Esophagus muscularis mucosa (tissue), 4 donors: ENCODE measurements around the gene DUSP15. TPM values are rescaled to one million over a fixed set of nuclear protein-coding genes. Genes with fewer than 3 reads are reported as not detected.

ENCODE experiments used
- DNase-seq: peaks from one replicate; pipeline ENCODE4 v3.0.0-alpha.2; 2017; ENCODE audit errors: extremely low spot score
- H3K27ac ChIP-seq, 4 donors: fragments of 200-600 bp; sonication (generic); replicated peaks in 1 of 4; 1 replicate in 3 of 4; 2 replicates in 1 of 4; pipeline ENCODE4 v1.5.1; 2016 to 2019; ENCODE audit warnings: mild to moderate bottlenecking in 1 of 4
- H3K27me3 ChIP-seq, 4 donors: fragments of 200-600 bp; sonication (generic); one replicate each; pipeline versions ENCODE4 v1.5.1 to v1.6.0; 2016 to 2019
- H3K36me3 ChIP-seq, 4 donors: fragments of 200-600 bp; sonication (generic); one replicate each; pipeline ENCODE4 v1.5.1; 2016 to 2019
- H3K4me1 ChIP-seq, 4 donors: fragments of 200-600 bp; sonication (generic); one replicate each; pipeline ENCODE4 v1.5.1; 2016 to 2019
- H3K4me3 ChIP-seq, 4 donors: fragments of 200-600 bp; sonication (generic); 1 replicate in 2 of 4; 2 replicates in 2 of 4; pipeline ENCODE4 v1.5.1; 2016 to 2019; ENCODE audit warnings: mild to moderate bottlenecking in 4 of 4, moderate library complexity in 1 of 4
- H3K9me3 ChIP-seq, 4 donors: fragments of 200-600 bp; sonication (generic); 1 replicate in 3 of 4; 2 replicates in 1 of 4; pipeline ENCODE4 v1.5.1; 2016 to 2019
- EP300 ChIP-seq: sonication (generic); formaldehyde crosslinking; IDR thresholded peaks from one replicate; pipeline ENCODE4 v1.6.1; 2017; ENCODE audit warnings: antibody characterized with exemption
- POLR2A ChIP-seq: fragments of 450-650 bp; IDR thresholded peaks from one replicate; pipeline ENCODE4 v1.6.1; 2017; ENCODE audit warnings: antibody characterized with exemption, moderate library complexity, mild to moderate bottlenecking, low read depth
- POLR2AphosphoS5 ChIP-seq, 2 donors: sonication (generic); formaldehyde crosslinking; IDR thresholded peaks; one replicate each; pipeline ENCODE4 v1.6.1; 2017; ENCODE audit warnings: antibody characterized with exemption in 2 of 2
- WGBS: methylation state at CpG from one replicate; pipeline ENCODE4 v1.1.5; 2018; 5-methylcytosine and 5-hydroxymethylcytosine counted together
- intact Hi-C: fragments of 100-400 bp; cut with DNase I; formaldehyde crosslinking; loops from one replicate; pipeline ENCODE4 v1.15.1; 2023
- total RNA-seq, 4 donors: library from RNA; depleted of rRNA; stranded (reverse); fragments of >200 nt; gene quantifications; one replicate each; pipeline versions ENCODE4 v1.1.0 to v1.2.1, GENCODE V29; 2016
- TF ChIP-seq, protein P1 (sequence below), 3 experiments: fragments of 200-600 bp in 2 of 3; fragments of 450-650 bp in 1 of 3; sonication (generic) in 2 of 3; IDR thresholded peaks; one replicate each; pipeline ENCODE4 v1.5.1; 2017 to 2019; ENCODE audit warnings: antibody characterized with exemption in 3 of 3, mild to moderate bottlenecking in 2 of 3, moderate library complexity in 1 of 3

The DUSP15 gene
- total RNA-seq, 4 donors from 2014 or later, result 0.83 to 5.1 (median 3.8) TPM

DNA sequence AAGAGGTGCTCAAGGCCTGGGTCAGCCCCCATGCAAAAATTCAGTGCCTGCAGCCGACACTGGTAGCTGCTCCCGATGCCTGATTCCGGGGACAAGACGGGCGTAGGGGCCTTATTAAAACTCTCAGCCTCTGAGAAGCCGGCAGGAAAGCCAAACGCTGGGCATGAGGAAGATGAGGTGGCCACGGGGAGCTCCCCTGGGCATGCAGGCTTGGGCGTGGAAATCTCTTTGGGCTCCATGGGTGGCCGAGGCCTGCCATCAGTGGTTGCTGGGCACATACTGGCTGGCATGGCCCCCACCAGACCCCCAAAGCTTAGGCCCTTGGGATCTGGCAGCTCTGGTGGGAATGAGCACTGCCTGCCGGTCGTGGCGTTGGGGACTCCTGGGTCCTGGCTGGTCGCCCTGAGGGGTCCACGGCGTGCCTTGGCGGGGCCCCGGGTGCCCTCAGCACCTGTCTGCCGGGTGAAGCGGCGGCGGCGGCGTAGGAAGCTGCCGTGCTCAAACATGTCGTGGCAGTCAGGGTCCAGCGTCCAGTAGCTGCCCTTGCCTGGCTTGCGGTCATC, 25.5 kb downstream of the DUSP15 start:
- no peak for DNase-seq
- 80% methylated on average over 21 of the region's 28 CpGs for WGBS
- Histone ChIP-seq H3K4me3 (peak overlapping the region; percentile 10 to 43 (median 30)), H3K4me1 (peaks cover 17 to 25% (median 17%) of the 10 kb centered on the region in 4 donors), H3K27me3 (peaks cover 0 to 17% (median 3%) of the 10 kb centered on the region in 4 donors), H3K36me3 (no peaks in the 10 kb centered on the region), H3K27ac (peak overlapping the region in 3 of 4 donors; percentile 7 to 60 (median 26)), H3K9me3 (no peaks in the 10 kb centered on the region)
- intact Hi-C loops, result loop anchor here (2.0 kb wide), 1 partner anchor 22 kb away; no protein-coding TSS in a partner anchor
- TF ChIP-seq, protein P1, sequence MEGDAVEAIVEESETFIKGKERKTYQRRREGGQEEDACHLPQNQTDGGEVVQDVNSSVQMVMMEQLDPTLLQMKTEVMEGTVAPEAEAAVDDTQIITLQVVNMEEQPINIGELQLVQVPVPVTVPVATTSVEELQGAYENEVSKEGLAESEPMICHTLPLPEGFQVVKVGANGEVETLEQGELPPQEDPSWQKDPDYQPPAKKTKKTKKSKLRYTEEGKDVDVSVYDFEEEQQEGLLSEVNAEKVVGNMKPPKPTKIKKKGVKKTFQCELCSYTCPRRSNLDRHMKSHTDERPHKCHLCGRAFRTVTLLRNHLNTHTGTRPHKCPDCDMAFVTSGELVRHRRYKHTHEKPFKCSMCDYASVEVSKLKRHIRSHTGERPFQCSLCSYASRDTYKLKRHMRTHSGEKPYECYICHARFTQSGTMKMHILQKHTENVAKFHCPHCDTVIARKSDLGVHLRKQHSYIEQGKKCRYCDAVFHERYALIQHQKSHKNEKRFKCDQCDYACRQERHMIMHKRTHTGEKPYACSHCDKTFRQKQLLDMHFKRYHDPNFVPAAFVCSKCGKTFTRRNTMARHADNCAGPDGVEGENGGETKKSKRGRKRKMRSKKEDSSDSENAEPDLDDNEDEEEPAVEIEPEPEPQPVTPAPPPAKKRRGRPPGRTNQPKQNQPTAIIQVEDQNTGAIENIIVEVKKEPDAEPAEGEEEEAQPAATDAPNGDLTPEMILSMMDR (IDR thresholded peaks at IDR 0.05), result no peak
- TF ChIP-seq EP300, result no peak
- TF ChIP-seq POLR2A, result no peak
- TF ChIP-seq POLR2AphosphoS5 (IDR thresholded peaks at IDR 0.05), result no peak

DNA sequence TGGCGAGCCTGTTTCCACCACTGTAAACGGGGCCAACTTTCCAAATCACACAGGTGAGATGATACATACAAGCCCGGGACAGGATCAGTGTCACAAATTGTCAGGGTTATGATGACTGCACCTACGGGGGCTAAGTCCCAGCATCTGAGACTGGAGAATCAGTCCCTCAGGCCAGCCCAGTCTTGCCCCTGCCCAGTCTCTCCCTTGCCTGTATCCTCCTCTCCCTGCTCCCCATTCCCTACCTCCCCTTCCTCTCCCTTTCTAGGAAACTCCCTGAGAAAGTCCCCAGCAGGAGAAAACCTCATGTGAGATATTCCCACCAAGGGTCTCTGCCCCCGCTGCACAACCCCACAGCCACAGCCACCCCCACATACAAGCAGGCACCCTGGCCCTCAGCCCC, 26.4 kb downstream of the DUSP15 start:
- no peak for TF ChIP-seq POLR2A
- no peak for TF ChIP-seq EP300
- peaks cover 18 to 26% (median 20%) of the 10 kb centered on the region in 4 donors for H3K4me1 ChIP-seq
- DNase-seq, result no peak
- peaks cover 0 to 7% (median 0%) of the 10 kb centered on the region in 4 donors for H3K27me3 ChIP-seq
- H3K27ac ChIP-seq, result peak overlapping the region in 2 of 4 donors; percentile 9 to 10
- WGBS, result 68% methylated on average over 5 of the region's 5 CpGs
- peak overlapping the region; percentile 10 to 43 (median 30) for H3K4me3 ChIP-seq
- intact Hi-C loops, result loop anchor here (2.0 kb wide), 1 partner anchor 21 kb away; no protein-coding TSS in a partner anchor
- no peaks in the 10 kb centered on the region for H3K36me3 ChIP-seq
- no peaks in the 10 kb centered on the region for H3K9me3 ChIP-seq

- Histone ChIP-seq H3K27me3 (peaks cover 0 to 1% (median 0%) of the 10 kb centered on the region in 4 donors), H3K4me3 (peak overlapping the region in 1 of 4 donors; percentile 31), H3K4me1 (peaks cover 23 to 32% (median 26%) of the 10 kb centered on the region in 4 donors), H3K36me3 (no peaks in the 10 kb centered on the region), H3K27ac (peak overlapping the region in 3 of 4 donors; percentile 19 to 36 (median 30)), H3K9me3 (no peaks in the 10 kb centered on the region)
- TF ChIP-seq EP300 (no peak), POLR2A (no peak), POLR2AphosphoS5 (IDR thresholded peaks at IDR 0.05) (no peak)
- TF ChIP-seq, protein P1 (IDR thresholded peaks at IDR 0.05), result no peak
- intact Hi-C loops, result no loop called here
- no peak for DNase-seq
- WGBS, result 65% methylated on average over 4 of the region's 6 CpGs
Observed at GRCh38 chr20:31843288-31843687, 27.0 kb downstream of the DUSP15 start.

GRCh38 chr20:31842471-31843157, 27.7 kb downstream of the DUSP15 start:
- Histone ChIP-seq H3K36me3 (no peaks in the 10 kb centered on the region), H3K9me3 (no peaks in the 10 kb centered on the region), H3K4me1 (peaks cover 23 to 39% (median 31%) of the 10 kb centered on the region in 4 donors), H3K27ac (peak overlapping the region in 3 of 4 donors; percentile 19 to 42 (median 36)), H3K27me3 (no peaks in the 10 kb centered on the region), H3K4me3 (no peak overlapping the region)
- no peak for DNase-seq
- 53% methylated on average over 12 of the region's 12 CpGs for WGBS
- intact Hi-C loops, result no loop called here
- no peak for TF ChIP-seq EP300

DNA sequence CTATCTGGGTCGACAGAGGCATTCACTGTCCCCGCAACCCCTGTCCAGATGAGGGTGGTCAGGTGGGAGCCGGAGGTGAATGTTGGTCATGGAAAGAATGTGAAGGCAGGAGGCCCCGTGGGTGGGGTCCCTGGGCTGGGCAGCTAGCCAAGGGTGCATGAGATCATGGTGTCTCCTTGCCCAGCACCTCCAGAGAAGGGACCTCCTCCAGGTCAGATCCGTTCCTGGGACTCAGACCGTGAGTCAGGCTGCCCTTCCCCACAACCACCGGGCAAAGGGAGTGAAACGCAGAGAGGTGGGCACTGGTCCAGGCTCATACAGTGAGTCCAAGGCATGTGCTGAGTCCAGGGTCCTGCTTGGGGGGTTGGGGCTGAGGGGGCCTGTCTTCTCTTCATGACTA, 28.4 kb downstream of the DUSP15 start:
- peaks cover 29 to 44% (median 38%) of the 10 kb centered on the region in 4 donors for H3K4me1 ChIP-seq
- intact Hi-C loops, result no loop called here
- H3K4me3 ChIP-seq, result no peak overlapping the region
- DNase-seq, result no peak
- no peaks in the 10 kb centered on the region for H3K27me3 ChIP-seq
- 42% methylated on average over 3 of the region's 8 CpGs for WGBS
- H3K27ac ChIP-seq, result peak overlapping the region; percentile 2 to 42 (median 22)
- TF ChIP-seq POLR2AphosphoS5 (IDR thresholded peaks at IDR 0.05), result no peak
- no peak for TF ChIP-seq EP300
- TF ChIP-seq POLR2A, result no peak
- TF ChIP-seq, protein P1 (IDR thresholded peaks at IDR 0.05), result no peak
- no peaks in the 10 kb centered on the region for H3K9me3 ChIP-seq
- no peaks in the 10 kb centered on the region for H3K36me3 ChIP-seq
